ENCODE data around the gene C16orf89. TPM values are rescaled to one million over a fixed set of nuclear protein-coding genes. Genes with fewer than 3 reads are reported as not detected.

Gene C16orf89
- polyA plus RNA-seq, 1 of the 3 experiments (the other 2 are of a cell fraction): not detected

GRCh38 chr16:5060073-5060641 is 5.6 kb downstream of the C16orf89 start:
- Histone ChIP-seq H3K4me2 (no peak overlapping the region), H3K9ac (no peak overlapping the region), H3K4me1 (ENCODE audit: control insufficient read depth in 1 of 2, insufficient read depth in 2 of 2, low read depth in 1 of 2, low read length in 1 of 2) (no peaks in the 10 kb centered on the region), H3F3A (replicated peaks; ENCODE audit: insufficient read depth) (no peaks in the 10 kb centered on the region), H3K36me3 (replicated peaks in 1 of 2; ENCODE audit: control insufficient read depth in 1 of 2, insufficient read depth in 2 of 2, low read length in 1 of 2) (no peaks in the 10 kb centered on the region), H3K9me2 (no peaks in the 10 kb centered on the region), H3K27ac (ENCODE audit: low read depth in 2 of 2, low read length in 1 of 2) (no peak overlapping the region), H3K4me3 (ENCODE audit: low read depth in 2 of 2, low read length in 1 of 2) (no peak overlapping the region), H3K27me3 (ENCODE audit: insufficient read depth) (peaks cover 32% of the 10 kb centered on the region), H4K20me1 (ENCODE audit: insufficient read depth) (no peaks in the 10 kb centered on the region), H3K9me3 (no peaks in the 10 kb centered on the region), H3K79me2 (ENCODE audit: insufficient read depth) (no peaks in the 10 kb centered on the region), H2AFZ (ENCODE audit: low read depth) (no peak overlapping the region)
- ChIA-PET POLR2A (no interaction called here), CTCF (interaction anchor here (1.6 kb wide), 1 partner anchor 32 kb away, joined by 5 read pairs; no protein-coding TSS in a partner anchor)
- no peak for TF ChIP-seq RFX5 (IDR thresholded peaks at IDR 0.05; ENCODE audit: low read length)
- no peak for TF ChIP-seq POLR2AphosphoS5 (IDR thresholded peaks at IDR 0.05; ENCODE audit: low read depth, low read length)
- TF ChIP-seq TEAD4 (IDR thresholded peaks at IDR 0.05; ENCODE audit: borderline replicate concordance, insufficient read depth): no peak
- TF ChIP-seq REST (IDR thresholded peaks at IDR 0.05; ENCODE audit: low read depth, low read length): no peak
- no peak for TF ChIP-seq FOXJ3 (CRISPR knock-in tag; IDR thresholded peaks at IDR 0.05)
- TF ChIP-seq CHD2 (IDR thresholded peaks at IDR 0.05; ENCODE audit: low read length, partially characterized antibody): no peak
- TF ChIP-seq YY1 (IDR thresholded peaks at IDR 0.05; ENCODE audit: low read depth): no peak
- TF ChIP-seq ELF1 (IDR thresholded peaks at IDR 0.05): no peak
- TF ChIP-seq TCF12 (IDR thresholded peaks at IDR 0.05): no peak
- TF ChIP-seq, protein P1, sequence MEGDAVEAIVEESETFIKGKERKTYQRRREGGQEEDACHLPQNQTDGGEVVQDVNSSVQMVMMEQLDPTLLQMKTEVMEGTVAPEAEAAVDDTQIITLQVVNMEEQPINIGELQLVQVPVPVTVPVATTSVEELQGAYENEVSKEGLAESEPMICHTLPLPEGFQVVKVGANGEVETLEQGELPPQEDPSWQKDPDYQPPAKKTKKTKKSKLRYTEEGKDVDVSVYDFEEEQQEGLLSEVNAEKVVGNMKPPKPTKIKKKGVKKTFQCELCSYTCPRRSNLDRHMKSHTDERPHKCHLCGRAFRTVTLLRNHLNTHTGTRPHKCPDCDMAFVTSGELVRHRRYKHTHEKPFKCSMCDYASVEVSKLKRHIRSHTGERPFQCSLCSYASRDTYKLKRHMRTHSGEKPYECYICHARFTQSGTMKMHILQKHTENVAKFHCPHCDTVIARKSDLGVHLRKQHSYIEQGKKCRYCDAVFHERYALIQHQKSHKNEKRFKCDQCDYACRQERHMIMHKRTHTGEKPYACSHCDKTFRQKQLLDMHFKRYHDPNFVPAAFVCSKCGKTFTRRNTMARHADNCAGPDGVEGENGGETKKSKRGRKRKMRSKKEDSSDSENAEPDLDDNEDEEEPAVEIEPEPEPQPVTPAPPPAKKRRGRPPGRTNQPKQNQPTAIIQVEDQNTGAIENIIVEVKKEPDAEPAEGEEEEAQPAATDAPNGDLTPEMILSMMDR (IDR thresholded peaks at IDR 0.05): no peak
- no peak for TF ChIP-seq SIN3A (IDR thresholded peaks at IDR 0.05; ENCODE audit: borderline replicate concordance, low read depth, low read length)
- no peak for TF ChIP-seq RCOR1 (IDR thresholded peaks at IDR 0.05; ENCODE audit: low read length)
- no peak for TF ChIP-seq RAD21 (IDR thresholded peaks at IDR 0.05; ENCODE audit: low read length)
- no peak for TF ChIP-seq FOSL2 (IDR thresholded peaks at IDR 0.05; ENCODE audit: borderline replicate concordance, low read depth)
- TF ChIP-seq GATA2 (CRISPR knock-in tag; IDR thresholded peaks at IDR 0.05): no peak
- TF ChIP-seq RXRA (IDR thresholded peaks at IDR 0.05; ENCODE audit: borderline replicate concordance, low read depth): no peak
- TF ChIP-seq JUND (IDR thresholded peaks at IDR 0.05): no peak
- DNase-seq: no peak
- 66% methylated on average over 9 of the region's 10 CpGs for WGBS (ENCODE audit: low lambda C conversion rate)

All from SK-N-SH (cell line).